Effector memory CD8-positive, alpha-beta T cell (primary cell): ENCODE measurements around the gene IQCH.

Source experiments
- ATAC-seq: fragments of 150-1000 bp; cut with Tn5 transposase; replicated peaks from 2 replicates; pipeline ENCODE4 v1.10.0; 2021; ENCODE audit warnings: mild to moderate bottlenecking, moderate library complexity
- DNase-seq, 3 experiments: peaks; one replicate each; pipeline ENCODE4 v3.0.0; 2021
- H3K27ac Mint-ChIP-seq, 2 donors: one replicate each; pipeline ENCODE4 v1.8.0; 2022; ENCODE audit warnings: mild to moderate bottlenecking in 2 of 2, mixed read lengths in 2 of 2, moderate library complexity in 2 of 2
- H3K27me3 Mint-ChIP-seq, 2 donors: one replicate each; pipeline ENCODE4 v1.8.0; 2022; ENCODE audit warnings: mixed read lengths in 2 of 2
- H3K36me3 Mint-ChIP-seq: one replicate; pipeline ENCODE4 v1.8.0; 2022; ENCODE audit warnings: mild to moderate bottlenecking, moderate library complexity, mixed read lengths; ENCODE audit not compliant: insufficient read depth
- H3K4me1 Mint-ChIP-seq, 2 donors: one replicate each; pipeline ENCODE4 v1.8.0; 2022; ENCODE audit warnings: low read depth in 2 of 2, mixed read lengths in 2 of 2
- H3K4me3 Mint-ChIP-seq, 2 donors: one replicate each; pipeline ENCODE4 v1.8.0; 2022; ENCODE audit warnings: mild to moderate bottlenecking in 2 of 2, mixed read lengths in 2 of 2, moderate library complexity in 2 of 2
- H3K9me3 Mint-ChIP-seq, 2 donors: one replicate each; pipeline ENCODE4 v1.8.0; 2022; ENCODE audit warnings: mixed read lengths in 2 of 2

IQCH gene

DNA sequence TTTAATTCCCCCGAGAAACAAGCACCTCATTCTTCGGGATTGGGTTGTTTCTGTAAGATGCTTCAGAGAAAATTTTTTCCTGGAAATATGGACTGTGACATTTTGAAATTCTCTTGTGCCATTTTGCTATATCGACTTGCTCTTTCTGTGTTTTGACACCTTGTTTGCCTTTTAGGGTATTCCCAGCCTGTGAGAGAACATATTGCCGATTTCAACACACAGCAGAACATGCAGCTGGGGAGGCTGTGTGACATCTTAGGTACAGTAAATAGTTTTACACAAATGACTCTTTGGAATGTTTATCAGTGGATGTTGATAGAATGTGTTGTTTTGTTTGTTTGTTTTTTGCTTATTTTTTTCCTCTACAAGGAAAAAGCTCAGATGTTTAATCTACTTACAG, 130.2 kb downstream of the IQCH start:
- Mint-ChIP-seq H3K27ac (no peak overlapping the region), H3K27me3 (peaks cover 10 to 15% of the 10 kb centered on the region in 2 donors), H3K4me3 (no peak overlapping the region), H3K9me3 (no peaks in the 10 kb centered on the region), H3K36me3 (no peaks in the 10 kb centered on the region), H3K4me1 (no peaks in the 10 kb centered on the region)
- ATAC-seq (no peak), DNase-seq (no peak)

DNA sequence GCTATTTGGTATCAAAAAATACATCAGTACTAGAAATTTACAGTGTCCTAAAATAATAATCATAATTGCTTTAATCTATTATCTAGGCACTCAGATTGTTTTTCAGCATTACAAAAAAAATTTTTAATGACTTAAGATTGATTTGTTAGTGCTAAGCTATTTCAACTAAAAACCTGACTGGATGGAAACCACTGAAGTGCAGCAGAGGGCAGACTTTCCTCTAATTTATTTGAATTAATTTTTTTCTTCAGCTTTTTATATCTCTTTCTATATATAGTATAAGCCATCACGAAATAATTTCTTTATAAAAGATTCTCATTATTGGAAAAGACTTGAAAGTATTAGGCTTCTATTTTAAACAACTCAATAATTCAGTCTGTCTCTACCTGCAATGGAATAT, 131.4 kb downstream of the IQCH start:
- H3K4me1 Mint-ChIP-seq, result no peaks in the 10 kb centered on the region
- no peaks in the 10 kb centered on the region for H3K36me3 Mint-ChIP-seq
- H3K27ac Mint-ChIP-seq, result no peak overlapping the region
- H3K4me3 Mint-ChIP-seq, result no peak overlapping the region
- H3K27me3 Mint-ChIP-seq, result peaks cover 5 to 10% of the 10 kb centered on the region in 2 donors
- DNase-seq (no peak), ATAC-seq (no peak)
- H3K9me3 Mint-ChIP-seq, result no peaks in the 10 kb centered on the region

DNA sequence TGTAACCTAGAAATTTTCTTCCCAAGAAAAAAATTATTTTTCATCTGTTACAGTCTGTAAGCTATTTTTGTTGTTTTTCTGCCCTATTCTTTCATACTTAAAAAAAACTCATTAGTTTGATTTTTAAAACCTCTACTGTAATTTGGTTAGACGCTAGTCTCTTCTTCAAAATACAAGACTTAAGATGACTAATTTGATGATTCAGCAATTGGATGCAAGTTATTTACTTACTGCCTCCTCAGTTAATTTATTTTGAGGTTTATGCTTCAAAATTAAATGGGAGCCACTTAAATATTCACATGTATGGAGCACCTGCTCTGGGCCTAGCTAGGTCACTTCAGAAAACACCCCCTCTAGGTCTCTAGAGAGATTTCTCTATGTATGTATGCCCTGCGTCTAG, 132.4 kb downstream of the IQCH start:
- no peak for ATAC-seq
- Mint-ChIP-seq H3K36me3 (no peaks in the 10 kb centered on the region), H3K9me3 (no peaks in the 10 kb centered on the region), H3K4me3 (no peak overlapping the region), H3K27me3 (peaks cover 0 to 10% of the 10 kb centered on the region in 2 donors), H3K4me1 (no peaks in the 10 kb centered on the region), H3K27ac (no peak overlapping the region)
- no peak for DNase-seq

DNA sequence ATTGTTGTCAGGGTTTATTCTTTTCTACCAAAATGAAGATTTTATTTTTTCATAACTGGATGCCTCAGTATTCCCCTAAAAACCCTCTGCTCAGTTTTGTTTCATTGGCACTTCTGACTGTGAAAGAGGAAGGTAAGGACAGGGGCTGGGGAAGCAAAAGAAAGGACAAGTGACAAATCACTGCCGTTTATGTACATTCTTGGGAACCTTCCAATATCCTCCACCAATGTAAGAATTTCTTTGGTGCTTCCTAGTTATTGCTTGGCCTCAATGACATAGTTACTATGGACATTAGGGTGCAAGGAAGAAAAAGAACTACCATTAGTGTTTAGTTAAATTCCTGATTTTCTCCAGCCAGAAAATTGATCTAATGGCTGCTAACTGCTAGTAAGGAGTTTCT, 135.4 kb downstream of the IQCH start:
- ATAC-seq, result no peak
- Mint-ChIP-seq H3K27me3 (peaks cover 0 to 9% of the 10 kb centered on the region in 2 donors), H3K4me3 (no peak overlapping the region), H3K9me3 (no peaks in the 10 kb centered on the region), H3K36me3 (no peaks in the 10 kb centered on the region), H3K27ac (no peak overlapping the region), H3K4me1 (no peaks in the 10 kb centered on the region)
- DNase-seq, result no peak

DNA sequence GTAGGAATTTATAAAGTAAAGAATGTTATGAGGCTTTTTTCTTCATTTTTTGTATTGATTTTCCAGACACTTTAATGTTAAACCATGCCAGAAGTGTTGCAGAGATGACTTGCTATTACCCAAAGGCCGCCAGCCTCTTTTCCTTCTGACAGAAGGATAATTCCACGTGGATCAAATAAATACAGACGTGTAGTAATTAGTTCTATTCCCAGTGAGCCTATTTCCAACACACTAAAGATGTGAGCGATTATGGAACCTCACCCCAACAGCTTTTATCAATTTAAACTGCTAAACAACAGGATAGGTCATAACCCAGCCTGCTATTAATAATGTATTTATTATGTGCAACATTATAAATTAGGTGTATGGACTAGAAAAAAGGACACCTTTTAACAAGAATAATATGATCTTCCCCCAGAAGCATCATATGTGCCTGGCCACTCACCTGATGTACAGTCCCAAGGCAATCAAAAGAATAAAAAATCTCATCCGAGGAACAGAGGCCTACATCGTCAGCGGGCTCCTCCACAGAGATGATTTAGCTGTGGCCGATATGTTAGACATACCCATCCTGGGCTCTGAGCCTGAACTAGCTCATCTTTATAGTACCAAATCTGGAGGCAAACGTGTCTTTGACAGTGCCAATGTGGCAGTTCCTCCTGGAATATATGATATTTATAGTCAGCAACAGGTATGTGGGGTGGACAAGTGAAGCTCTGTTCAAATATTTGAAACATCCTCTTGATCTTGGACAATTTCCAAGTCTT, 140.5 kb downstream of the IQCH start:
- Mint-ChIP-seq H3K9me3 (no peaks in the 10 kb centered on the region), H3K36me3 (no peaks in the 10 kb centered on the region), H3K27me3 (no peaks in the 10 kb centered on the region), H3K27ac (no peak overlapping the region), H3K4me3 (no peak overlapping the region), H3K4me1 (no peaks in the 10 kb centered on the region)
- ATAC-seq (no peak), DNase-seq (no peak)

DNA sequence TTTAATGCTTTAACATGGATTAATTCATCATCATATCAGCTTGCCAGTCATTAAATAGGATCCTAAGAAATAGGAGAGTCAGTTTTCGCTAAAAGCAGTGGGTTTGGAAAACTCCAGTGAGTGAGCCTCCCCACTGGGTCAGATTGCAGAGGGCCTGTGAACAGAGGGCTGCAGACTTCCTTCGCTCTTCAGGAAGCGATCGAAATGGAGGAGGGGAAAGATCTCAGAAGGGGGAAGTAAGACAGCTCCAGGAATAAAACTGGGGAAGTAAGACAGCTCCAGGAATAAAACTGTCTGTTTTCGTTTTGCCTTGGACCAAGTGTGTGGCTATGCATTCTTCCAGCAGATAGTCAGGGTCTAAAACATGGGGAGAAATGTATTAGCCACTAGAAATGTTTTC, 141.5 kb downstream of the IQCH start:
- H3K4me1 Mint-ChIP-seq, result no peaks in the 10 kb centered on the region
- H3K4me3 Mint-ChIP-seq, result no peak overlapping the region
- no peaks in the 10 kb centered on the region for H3K9me3 Mint-ChIP-seq
- DNase-seq (no peak), ATAC-seq (no peak)
- no peaks in the 10 kb centered on the region for H3K27me3 Mint-ChIP-seq
- no peak overlapping the region for H3K27ac Mint-ChIP-seq
- no peaks in the 10 kb centered on the region for H3K36me3 Mint-ChIP-seq

DNA sequence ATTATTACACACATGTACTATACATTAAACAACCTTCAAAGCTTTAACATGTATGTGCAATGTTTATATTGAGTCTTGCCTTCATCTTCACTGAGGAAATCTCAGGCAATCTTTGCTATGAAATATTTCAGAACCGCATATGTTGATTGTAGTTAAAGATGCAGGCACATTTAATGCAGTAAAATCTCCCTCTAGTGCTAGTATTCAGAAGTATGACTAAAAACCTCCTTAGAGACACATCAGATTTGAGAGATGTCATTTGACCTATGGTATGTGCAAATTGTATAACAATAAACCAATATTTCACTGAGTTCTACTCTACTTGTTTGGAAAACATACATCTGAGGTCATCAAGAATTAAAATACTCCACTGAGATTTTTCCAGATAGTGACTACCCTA, 142.6 kb downstream of the IQCH start:
- Mint-ChIP-seq H3K9me3 (no peaks in the 10 kb centered on the region), H3K27ac (no peak overlapping the region), H3K4me1 (no peaks in the 10 kb centered on the region), H3K4me3 (no peak overlapping the region), H3K36me3 (no peaks in the 10 kb centered on the region), H3K27me3 (no peaks in the 10 kb centered on the region)
- ATAC-seq, result no peak
- DNase-seq, result no peak

DNA sequence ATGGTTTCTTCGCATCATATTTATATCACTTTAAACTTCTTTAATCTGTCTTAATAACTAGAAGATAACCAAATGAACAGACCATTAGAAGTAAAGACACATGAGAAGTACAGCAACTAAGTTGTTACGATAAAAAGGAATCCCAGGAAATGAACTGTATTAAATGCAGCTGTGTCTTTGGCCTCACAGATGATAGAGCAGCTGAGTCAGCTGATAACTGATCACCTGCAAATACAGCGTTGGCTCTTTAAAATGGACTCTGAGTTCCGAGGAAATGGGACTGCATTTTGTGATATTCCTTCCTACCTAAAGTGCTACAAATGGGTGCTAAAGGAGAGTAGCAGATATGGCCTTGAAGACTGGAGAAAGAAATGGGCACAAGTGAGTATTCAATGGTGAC, 145.3 kb downstream of the IQCH start:
- H3K27ac Mint-ChIP-seq, result no peak overlapping the region
- DNase-seq (no peak), ATAC-seq (no peak)
- no peaks in the 10 kb centered on the region for H3K9me3 Mint-ChIP-seq
- H3K4me1 Mint-ChIP-seq, result no peaks in the 10 kb centered on the region
- H3K36me3 Mint-ChIP-seq, result no peaks in the 10 kb centered on the region
- no peak overlapping the region for H3K4me3 Mint-ChIP-seq
- H3K27me3 Mint-ChIP-seq, result peaks cover 6 to 8% of the 10 kb centered on the region in 2 donors

DNA sequence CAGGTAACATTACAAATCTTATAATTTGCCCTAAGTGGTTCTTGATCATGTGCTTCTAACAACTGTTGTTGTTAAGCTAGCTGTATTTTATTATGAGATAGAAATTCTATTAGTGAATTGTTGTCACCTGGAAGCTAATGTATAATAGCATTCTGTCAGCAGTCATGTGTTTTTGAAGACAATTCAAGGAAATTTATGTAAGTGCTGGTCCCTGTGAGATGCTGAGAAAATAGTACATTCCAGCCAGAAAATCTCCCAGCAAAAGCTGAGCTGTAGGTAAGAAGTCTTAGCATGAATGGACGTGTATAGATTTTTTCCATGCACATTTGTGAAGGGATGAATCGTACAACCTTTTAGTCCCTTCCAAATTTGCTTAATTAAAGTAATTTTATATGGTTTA, 146.3 kb downstream of the IQCH start:
- Mint-ChIP-seq H3K27ac (no peak overlapping the region), H3K36me3 (no peaks in the 10 kb centered on the region), H3K4me3 (no peak overlapping the region), H3K4me1 (no peaks in the 10 kb centered on the region), H3K27me3 (peaks cover 6 to 8% of the 10 kb centered on the region in 2 donors), H3K9me3 (no peaks in the 10 kb centered on the region)
- DNase-seq (no peak), ATAC-seq (no peak)

DNA sequence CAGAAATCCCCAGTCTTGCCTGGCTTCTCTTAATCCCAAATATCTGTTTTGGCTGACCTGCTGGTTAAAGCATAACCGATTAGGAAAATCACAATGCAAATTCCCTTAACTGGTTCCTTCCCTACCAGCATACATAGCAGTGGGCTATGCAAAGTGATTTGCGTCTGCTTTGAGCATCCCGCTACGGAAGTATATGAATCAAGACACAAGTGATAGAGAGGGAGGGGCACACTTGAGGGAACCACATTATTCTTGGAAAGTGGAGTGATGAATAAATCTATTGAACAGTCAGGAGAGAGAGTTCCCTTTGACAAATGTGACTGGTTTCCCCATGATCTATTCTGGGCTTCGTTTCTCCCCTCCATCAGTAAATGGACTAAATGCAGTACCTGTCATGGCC, 146.8 kb downstream of the IQCH start:
- no peak for ATAC-seq

DNA sequence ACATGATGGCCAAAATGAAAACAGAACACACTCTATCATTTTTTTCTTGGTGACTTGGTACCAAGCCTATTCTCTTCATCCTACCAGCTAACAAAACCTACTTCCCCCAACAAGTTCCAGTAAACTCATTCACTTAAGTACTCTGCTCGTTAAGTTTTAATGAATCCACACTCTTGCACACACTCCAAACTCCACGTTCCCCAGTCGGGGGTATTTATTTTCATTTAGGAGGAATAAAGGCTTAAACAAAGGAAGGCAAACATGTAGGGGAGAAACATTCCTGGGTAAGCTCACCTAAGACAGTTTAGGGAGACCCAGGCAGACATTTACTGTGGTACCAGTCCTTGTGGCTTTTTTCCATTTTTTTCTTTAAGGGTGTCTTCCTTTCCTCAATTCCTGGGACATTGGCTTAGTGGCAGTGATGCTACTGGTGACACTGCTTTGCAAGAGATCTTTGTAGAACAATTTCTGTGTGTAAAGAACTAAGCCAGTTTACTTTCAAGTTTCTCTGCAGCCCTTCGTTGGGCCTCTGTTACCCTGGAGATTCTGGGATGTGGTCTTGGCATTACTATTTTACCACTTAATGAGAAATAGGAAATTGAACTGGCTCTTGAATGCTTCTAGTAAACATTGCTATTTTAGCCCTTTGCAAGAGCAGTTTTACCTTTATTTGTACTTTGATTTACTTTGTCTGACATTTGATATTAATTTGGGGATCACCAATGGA, 149.0 kb downstream of the IQCH start:
- H3K27me3 Mint-ChIP-seq, result peaks cover 6 to 8% of the 10 kb centered on the region in 2 donors

More for the DNA sequence above, 146.8 kb downstream of the IQCH start:
- no peak for DNase-seq
- Mint-ChIP-seq H3K27me3 (peaks cover 6 to 8% of the 10 kb centered on the region in 2 donors), H3K9me3 (no peaks in the 10 kb centered on the region), H3K36me3 (no peaks in the 10 kb centered on the region), H3K4me1 (no peaks in the 10 kb centered on the region), H3K4me3 (no peak overlapping the region), H3K27ac (no peak overlapping the region)

DNA sequence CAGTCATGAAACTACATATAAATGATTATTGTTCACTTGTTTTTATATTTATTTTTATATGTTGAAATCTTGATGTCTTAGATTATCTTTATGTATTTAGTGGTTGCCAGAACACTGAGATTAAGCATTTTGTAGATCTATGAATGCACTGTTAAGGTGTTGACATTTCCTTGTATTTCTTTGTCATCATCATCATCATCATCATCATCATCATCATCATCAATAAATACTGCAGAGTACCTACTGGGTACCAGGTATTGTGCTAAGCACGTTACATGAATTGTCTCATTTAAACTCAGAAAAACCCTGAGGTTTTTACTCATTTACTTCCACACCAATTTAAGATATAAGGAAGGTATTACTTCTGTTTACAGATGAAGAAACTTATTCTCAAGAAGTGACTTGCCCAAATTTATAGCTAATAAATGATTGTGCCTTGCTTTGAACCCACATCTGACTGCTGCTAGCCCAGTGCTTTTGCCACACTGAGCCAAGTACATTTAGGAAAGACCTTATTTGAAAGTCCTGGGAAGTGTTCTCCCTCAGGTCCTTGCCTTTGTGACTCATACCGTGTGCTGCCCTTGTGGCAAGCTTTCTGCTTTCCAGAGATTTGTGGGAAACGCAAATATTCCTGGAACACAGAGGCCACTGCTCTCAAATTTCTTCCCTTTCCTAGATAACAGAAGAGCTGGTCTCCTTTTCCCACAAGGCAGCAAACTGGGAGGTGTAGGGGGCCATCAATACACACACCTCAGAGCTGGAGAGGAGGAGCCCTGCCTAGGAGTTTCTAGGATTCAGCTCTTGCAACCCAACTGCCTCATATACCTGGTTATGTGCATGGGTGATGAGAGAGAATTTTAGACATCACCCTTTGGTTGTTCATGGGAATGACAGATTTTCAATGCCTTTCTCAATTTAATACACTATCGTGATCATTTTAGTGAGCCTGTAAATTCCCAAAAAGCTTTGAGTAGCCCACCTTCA, 150.9 kb downstream of the IQCH start:
- Mint-ChIP-seq H3K4me3 (no peak overlapping the region), H3K27ac (no peak overlapping the region), H3K36me3 (no peaks in the 10 kb centered on the region), H3K4me1 (no peaks in the 10 kb centered on the region), H3K27me3 (peaks cover 6 to 8% of the 10 kb centered on the region in 2 donors), H3K9me3 (no peaks in the 10 kb centered on the region)
- no peak for DNase-seq
- no peak for ATAC-seq

More for the DNA sequence above, 149.0 kb downstream of the IQCH start:
- no peak for DNase-seq
- H3K9me3 Mint-ChIP-seq, result no peaks in the 10 kb centered on the region
- H3K27ac Mint-ChIP-seq, result no peak overlapping the region
- no peak for ATAC-seq
- H3K36me3 Mint-ChIP-seq, result no peaks in the 10 kb centered on the region
- no peaks in the 10 kb centered on the region for H3K4me1 Mint-ChIP-seq
- H3K4me3 Mint-ChIP-seq, result no peak overlapping the region

DNA sequence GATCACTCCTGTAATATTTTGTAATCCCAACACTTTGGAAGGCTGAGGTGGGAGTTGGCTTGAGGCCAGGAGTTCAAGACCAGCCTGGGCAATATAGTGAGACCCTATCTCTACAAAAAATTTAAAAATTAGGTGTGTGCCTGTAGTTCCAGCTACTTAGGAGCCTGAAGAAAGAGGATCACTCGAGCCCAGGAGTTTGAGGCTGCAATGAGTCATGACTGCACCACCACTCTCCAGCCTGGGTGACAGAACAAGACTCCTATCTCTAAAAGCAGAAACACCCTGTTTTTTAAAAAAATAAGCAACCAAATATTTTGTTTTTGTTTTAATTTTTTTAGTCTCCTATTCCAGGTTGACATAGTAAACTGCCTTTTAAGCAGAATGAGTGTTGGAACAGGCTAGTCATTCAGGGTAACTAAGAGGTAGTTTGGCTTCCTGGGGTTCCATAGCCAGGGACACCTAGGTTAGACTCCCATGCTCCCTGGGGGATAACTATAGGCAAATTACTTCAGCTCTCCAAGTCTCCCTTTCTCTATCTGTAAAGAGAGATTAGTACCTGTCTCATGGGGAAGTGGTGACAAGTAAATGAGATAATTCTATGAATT, 151.8 kb downstream of the IQCH start:
- Mint-ChIP-seq H3K4me3 (no peak overlapping the region), H3K9me3 (no peaks in the 10 kb centered on the region), H3K27me3 (peaks cover 6 to 8% of the 10 kb centered on the region in 2 donors), H3K4me1 (no peaks in the 10 kb centered on the region), H3K27ac (no peak overlapping the region), H3K36me3 (no peaks in the 10 kb centered on the region)
- DNase-seq (no peak), ATAC-seq (no peak)
